CD14-positive monocyte (primary cell): ENCODE measurements around the gene TMEM219. TPM values are rescaled to one million over a fixed set of nuclear protein-coding genes. Genes with fewer than 3 reads are reported as not detected.

ENCODE experiments used
- DNase-seq, 3 donors: peaks; one replicate each; pipeline ENCODE4 v3.0.0-alpha.2; 2011 to 2022
- H2AFZ ChIP-seq: 2 replicates; pipeline ENCODE4 v1.6.0; 2012; ENCODE audit warnings: mild to moderate bottlenecking, low read depth, low read length, inconsistent platforms; ENCODE audit not compliant: insufficient read depth, poor library complexity, severe bottlenecking
- H3K27ac ChIP-seq, 2 donors: 1 replicate in 1 of 2; 2 replicates in 1 of 2; pipeline ENCODE4 v1.5.1; 2012 to 2013; ENCODE audit warnings: low read length in 2 of 2, control low read depth in 1 of 2, inconsistent platforms in 1 of 2, low read depth in 1 of 2, mild to moderate bottlenecking in 1 of 2
- H3K27me3 ChIP-seq, 2 donors: one replicate each; pipeline versions ENCODE4 v1.6.0 to v1.6.1; 2011 to 2013; ENCODE audit warnings: low read length in 2 of 2; ENCODE audit not compliant: control insufficient read depth in 2 of 2, insufficient read depth in 2 of 2
- H3K36me3 ChIP-seq, 2 donors: replicated peaks in 1 of 2; 1 replicate in 1 of 2; 2 replicates in 1 of 2; pipeline versions ENCODE4 v1.5.1 to v1.6.1; 2012 to 2013; ENCODE audit warnings: low read length in 2 of 2, control low read depth in 1 of 2, inconsistent platforms in 1 of 2, mild to moderate bottlenecking in 1 of 2; ENCODE audit not compliant: insufficient read depth in 2 of 2, control insufficient read depth in 1 of 2
- H3K4me1 ChIP-seq, 2 donors: 1 replicate in 1 of 2; 2 replicates in 1 of 2; pipeline versions ENCODE4 v1.5.1 to v1.6.1; 2012 to 2013; ENCODE audit warnings: low read length in 2 of 2, control low read depth in 1 of 2, inconsistent platforms in 1 of 2, mild to moderate bottlenecking in 1 of 2, moderate library complexity in 1 of 2; ENCODE audit not compliant: insufficient read depth in 2 of 2, control insufficient read depth in 1 of 2
- H3K4me2 ChIP-seq: replicated peaks from 2 replicates; pipeline ENCODE3; 2012; ENCODE audit warnings: low read length, moderate library complexity, mild to moderate bottlenecking; ENCODE audit not compliant: poor library complexity, severe bottlenecking; ENCODE audit errors: extremely low read depth
- H3K4me3 ChIP-seq, 3 experiments: fragments of 200-600 bp in 1 of 3; sonication (generic) in 1 of 3; replicated peaks in 1 of 3; 1 replicate in 2 of 3; 2 replicates in 1 of 3; pipeline ENCODE4 v1.5.1; 2011 to 2013; ENCODE audit warnings: low read length in 3 of 3, mild to moderate bottlenecking in 3 of 3, control low read depth in 2 of 3, low read depth in 2 of 3, inconsistent platforms in 1 of 3, moderate library complexity in 1 of 3
- H3K79me2 ChIP-seq: 2 replicates; pipeline ENCODE4 v1.6.0; 2012; ENCODE audit warnings: mild to moderate bottlenecking, control low read depth, inconsistent platforms, low read length, moderate library complexity; ENCODE audit not compliant: insufficient read depth
- H3K9ac ChIP-seq: 2 replicates; pipeline ENCODE4 v1.6.0; 2017; ENCODE audit warnings: low read length, mild to moderate bottlenecking; ENCODE audit not compliant: insufficient read depth, poor library complexity, severe bottlenecking
- H3K9me3 ChIP-seq, 2 donors: replicated peaks in 1 of 2; 1 replicate in 1 of 2; 2 replicates in 1 of 2; pipeline versions ENCODE4 v1.5.1 to v1.6.1; 2012 to 2013; ENCODE audit warnings: low read length in 2 of 2, control low read depth in 1 of 2; ENCODE audit not compliant: control insufficient read depth in 1 of 2, insufficient read depth in 1 of 2
- H4K20me1 ChIP-seq: 2 replicates; pipeline ENCODE4 v1.6.0; 2012; ENCODE audit warnings: mild to moderate bottlenecking, low read length, control low read depth, moderate library complexity; ENCODE audit not compliant: insufficient read depth
- H3K27ac Mint-ChIP-seq, 7 donors: one replicate each; pipeline ENCODE4 v1.8.0; 2020; ENCODE audit warnings: mild to moderate bottlenecking in 7 of 7, mixed read lengths in 7 of 7, moderate library complexity in 6 of 7, inconsistent platforms in 2 of 7
- H3K27me3 Mint-ChIP-seq, 3 donors: one replicate each; pipeline ENCODE4 v1.8.0; 2021 to 2022; ENCODE audit warnings: low read depth in 3 of 3, mild to moderate bottlenecking in 3 of 3, mixed read lengths in 3 of 3, moderate library complexity in 3 of 3, inconsistent platforms in 1 of 3
- H3K36me3 Mint-ChIP-seq, 2 donors: one replicate each; pipeline ENCODE4 v1.8.0; 2020; ENCODE audit warnings: mixed read lengths in 2 of 2, inconsistent platforms in 1 of 2, mild to moderate bottlenecking in 1 of 2
- H3K4me1 Mint-ChIP-seq: one replicate; pipeline ENCODE4 v1.8.0; 2020; ENCODE audit warnings: mild to moderate bottlenecking, mixed read lengths
- H3K4me3 Mint-ChIP-seq, 2 donors: one replicate each; pipeline ENCODE4 v1.8.0; 2020; ENCODE audit warnings: mild to moderate bottlenecking in 2 of 2, mixed read lengths in 2 of 2, moderate library complexity in 1 of 2
- H3K9me3 Mint-ChIP-seq, 7 donors: one replicate each; pipeline ENCODE4 v1.8.0; 2020 to 2022; ENCODE audit warnings: mixed read lengths in 7 of 7, mild to moderate bottlenecking in 6 of 7, moderate library complexity in 6 of 7, inconsistent platforms in 2 of 7
- CTCF ChIP-seq: fragments of 200-600 bp; IDR thresholded peaks from one replicate; pipeline ENCODE4 v1.8.0; 2022; ENCODE audit warnings: antibody characterized with exemption, mild to moderate bottlenecking
- WGBS: methylation state at CpG from one replicate; pipeline ENCODE4 v1.1.5; 2013; ENCODE audit warnings: missing lambda C conversion rate; ENCODE audit not compliant: insufficient coverage; 5-methylcytosine and 5-hydroxymethylcytosine counted together
- intact Hi-C, 2 donors: fragments of 100-400 bp; cut with micrococcal nuclease; formaldehyde crosslinking; loops; one replicate each; pipeline versions ENCODE4 v1.15.0 to v1.15.1; 2023
- polyA plus RNA-seq, 3 donors: library from polyadenylated mRNA; depleted of rRNA in 1 of 3; unstranded in 2 of 3; stranded (reverse) in 1 of 3; fragments of 300-500 nt in 2 of 3; fragments of >200 nt in 1 of 3; fragmentation: Illumina TruSeq in 2 of 3; gene quantifications; 1 replicate in 2 of 3; 2 replicates in 1 of 3; pipeline ENCODE4 v1.2.3, GENCODE V29; 2012 to 2021

TMEM219 gene
- polyA plus RNA-seq, 3 donors = 157 to 265 (median 227) TPM

DNA sequence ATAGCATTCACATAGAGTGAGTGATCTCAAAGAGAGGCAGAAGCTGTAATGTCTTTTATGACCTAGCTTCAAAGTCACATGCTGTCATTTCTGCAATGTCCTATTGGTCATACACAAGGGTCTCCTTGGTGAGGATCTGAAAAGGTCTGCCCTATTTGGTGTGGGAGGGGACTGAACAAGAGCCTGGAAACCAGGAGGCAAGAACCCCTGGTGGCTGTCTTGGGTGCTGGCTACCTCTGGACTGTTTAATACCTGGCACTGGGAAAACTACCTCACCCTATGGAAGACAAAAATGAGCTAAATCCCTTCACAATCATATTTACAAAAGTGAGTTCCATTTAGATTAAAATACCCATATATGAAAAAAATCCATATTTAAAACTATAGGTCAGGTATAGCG lies 44.9 kb upstream of the TMEM219 start:
- intact Hi-C loops = no loop called here
- Mint-ChIP-seq H3K4me3 (no peak overlapping the region), H3K4me1 (no peaks in the 10 kb centered on the region), H3K36me3 (peaks cover 74 to 85% of the 10 kb centered on the region in 2 donors), H3K9me3 (no peaks in the 10 kb centered on the region), H3K27me3 (no peaks in the 10 kb centered on the region), H3K27ac (no peak overlapping the region)
- no peak overlapping the region for H2AFZ ChIP-seq
- H3K4me1 ChIP-seq = no peaks in the 10 kb centered on the region
- H3K36me3 ChIP-seq = peaks cover 43 to 82% of the 10 kb centered on the region in 2 donors
- H3K9ac ChIP-seq = no peak overlapping the region
- no peak overlapping the region for H3K4me3 ChIP-seq
- no peaks in the 10 kb centered on the region for H3K9me3 ChIP-seq
- no peak for TF ChIP-seq CTCF
- no peak overlapping the region for H3K4me2 ChIP-seq
- no peaks in the 10 kb centered on the region for H3K79me2 ChIP-seq
- DNase-seq = no peak
- peaks cover 18% of the 10 kb centered on the region for H4K20me1 ChIP-seq
- H3K27ac ChIP-seq = no peak overlapping the region
- WGBS = no CpG with 5 or more reads among the region's 1 CpG
- no peaks in the 10 kb centered on the region for H3K27me3 ChIP-seq

GRCh38 chr16:29920288-29921033 lies 41.4 kb upstream of the TMEM219 start:
- Histone ChIP-seq H3K9me3 (no peaks in the 10 kb centered on the region), H3K4me2 (no peak overlapping the region), H3K79me2 (peaks cover 30% of the 10 kb centered on the region), H3K36me3 (peaks cover 49 to 73% of the 10 kb centered on the region in 2 donors), H4K20me1 (peaks cover 44% of the 10 kb centered on the region), H3K27me3 (no peaks in the 10 kb centered on the region), H3K4me3 (no peak overlapping the region), H3K4me1 (peaks cover 8 to 10% of the 10 kb centered on the region in 2 donors), H3K9ac (no peak overlapping the region), H3K27ac (no peak overlapping the region), H2AFZ (no peak overlapping the region)
- Mint-ChIP-seq H3K27me3 (peaks cover 0 to 3% (median 0%) of the 10 kb centered on the region in 3 donors), H3K4me3 (no peak overlapping the region), H3K27ac (no peak overlapping the region), H3K9me3 (no peaks in the 10 kb centered on the region), H3K36me3 (peaks cover 63 to 74% of the 10 kb centered on the region in 2 donors), H3K4me1 (peaks cover 13% of the 10 kb centered on the region)
- DNase-seq = no peak
- intact Hi-C loops = loop anchor here in 1 of 2 donors (10.0 kb wide), 1 partner anchor 56 kb away; the partner anchor contains the start of gene CDIPT
- WGBS = 94% methylated on average over 2 of the region's 6 CpGs
- TF ChIP-seq CTCF = no peak
